Hindlimb muscle (tissue), 1 donor: ENCODE measurements around the gene PPP1R1B. TPM values are rescaled to one million over a fixed set of nuclear protein-coding genes. Genes with fewer than 3 reads are reported as not detected.

Experiments used
- DNase-seq: peaks from one replicate; pipeline ENCODE4 v3.0.0-alpha.2; 2013
- polyA plus RNA-seq: library from polyadenylated mRNA; unstranded; fragments of 120-200 nt; gene quantifications from one replicate; pipeline ENCODE4 v1.2.1, GENCODE V29; 2013; ENCODE audit not compliant: insufficient read length

PPP1R1B gene
- polyA plus RNA-seq, 1 donor: 4.5 TPM

- DNase-seq: no peak
These were observed 6.9 kb downstream of the PPP1R1B start for GRCh38 chr17:39633570-39634183.

DNA sequence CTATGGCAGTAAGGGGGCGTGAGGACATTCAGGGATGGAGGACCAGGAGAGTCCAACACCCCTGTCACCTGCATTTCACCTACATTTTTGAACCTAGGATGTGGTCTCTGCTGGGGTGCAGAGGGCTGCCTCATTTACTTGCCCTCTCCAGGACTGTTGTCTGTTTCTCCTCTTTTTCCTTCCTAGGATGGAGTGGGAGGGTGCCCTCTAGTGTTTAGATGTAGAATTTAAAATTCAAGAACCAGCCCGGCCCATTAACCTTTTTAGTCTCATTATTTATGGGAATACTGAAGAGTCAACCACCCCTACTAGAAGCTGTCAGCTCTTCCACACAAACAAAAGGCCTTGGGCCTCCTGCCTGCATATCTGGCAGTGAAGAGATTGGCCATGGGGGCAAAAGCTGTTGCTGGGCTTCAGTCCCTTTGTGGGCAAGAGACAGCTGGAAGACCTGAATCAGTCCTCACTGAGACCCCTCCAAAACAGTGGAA is 7.7 kb downstream of the PPP1R1B start:
- no peak for DNase-seq

GRCh38 chr17:39635614-39636176 is 8.9 kb downstream of the PPP1R1B start:
- DNase-seq: no peak

- no peak for DNase-seq
These were observed 9.8 kb downstream of the PPP1R1B start for GRCh38 chr17:39636587-39636926.

DNA sequence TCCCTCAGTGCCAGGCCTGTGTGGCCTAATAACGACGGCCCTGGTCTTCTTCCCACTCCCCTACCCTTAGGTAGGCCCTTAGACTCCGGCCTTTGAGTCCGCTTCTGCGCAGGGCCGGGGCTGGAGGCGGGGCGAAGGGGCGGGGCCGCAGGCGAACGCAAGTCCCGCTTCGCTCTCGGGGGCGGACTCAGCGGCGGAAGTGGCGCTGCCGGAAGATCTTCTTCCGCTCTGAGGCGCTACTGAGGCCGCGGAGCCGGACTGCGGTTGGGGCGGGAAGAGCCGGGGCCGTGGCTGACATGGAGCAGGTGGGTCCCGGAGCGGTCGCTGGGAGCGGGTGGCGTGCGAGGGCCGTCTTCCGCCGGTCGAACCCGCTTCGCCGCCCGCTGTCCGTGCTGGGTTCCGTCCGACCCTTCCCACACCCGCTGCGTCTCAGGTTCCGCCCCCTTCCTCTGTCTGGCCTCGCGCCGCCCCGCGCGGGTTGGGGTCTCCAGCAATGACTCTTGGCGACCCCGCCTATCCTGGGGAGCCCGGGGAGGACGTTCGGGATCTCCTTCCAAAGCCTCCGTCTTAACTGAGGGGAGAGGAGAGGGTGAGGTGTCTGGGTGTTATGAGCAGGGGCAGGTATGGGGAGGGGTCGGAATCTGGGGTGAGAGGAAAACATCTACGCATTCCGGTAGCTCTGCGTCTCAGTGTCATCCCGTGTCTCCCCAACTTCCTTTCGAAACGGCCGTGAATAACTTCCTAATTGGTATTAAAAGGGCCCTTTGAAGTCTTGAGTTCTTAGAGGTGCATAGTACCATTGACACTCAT is 10.4 kb downstream of the PPP1R1B start, which contains the start of gene STARD3:
TSS of gene STARD3 (plus strand) at position 218 of the 810 bp plus-strand sequence. CDS start 16,388 bp downstream, outside the sequence.
- peak; percentile 90 for DNase-seq

DNA sequence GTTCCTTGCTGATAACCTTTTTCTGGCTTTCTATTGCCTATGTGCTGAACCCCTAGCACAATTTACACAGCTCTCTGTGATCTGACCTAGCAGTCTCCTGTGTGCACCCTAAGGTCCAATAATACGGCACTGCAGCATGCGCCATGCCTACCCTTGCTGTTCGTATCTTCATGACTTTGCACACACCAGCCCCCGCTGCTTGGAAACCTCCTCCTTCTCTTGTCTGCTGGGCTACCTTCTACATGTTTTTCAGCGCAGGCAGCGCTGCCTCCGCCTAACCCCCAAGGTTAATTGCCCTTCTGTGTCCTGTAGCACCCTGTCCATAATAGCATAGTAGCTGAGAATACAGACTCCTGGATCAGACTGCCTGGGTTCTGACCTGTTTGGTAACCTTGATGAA is 11.6 kb downstream of the PPP1R1B start:
- no peak for DNase-seq

- no peak for DNase-seq
These were observed 12.3 kb downstream of the PPP1R1B start for GRCh38 chr17:39639043-39639442.

GRCh38 chr17:39639566-39640458 is 13.1 kb downstream of the PPP1R1B start:
- DNase-seq: no peak

DNA sequence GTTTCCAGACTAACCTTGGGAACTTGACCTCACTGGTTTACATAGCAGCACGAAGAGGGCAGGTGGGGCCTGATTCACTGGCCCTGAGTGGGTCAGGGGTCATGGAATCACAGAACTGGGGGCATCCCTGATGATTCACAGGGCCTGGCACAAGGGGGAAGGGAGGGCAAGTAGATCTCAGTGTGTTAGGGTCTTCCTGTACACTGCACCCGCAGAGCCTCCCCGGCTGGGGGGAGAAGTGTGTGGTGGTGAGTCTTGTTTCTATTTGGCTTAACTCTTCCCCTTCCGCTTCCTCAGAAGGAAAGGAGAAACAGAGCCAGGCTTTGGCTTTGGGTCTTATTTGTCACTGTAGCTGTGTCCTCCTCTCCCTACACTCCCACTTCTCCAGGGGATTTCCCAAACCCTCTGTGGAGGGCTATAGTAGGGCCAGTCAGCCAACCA is 13.9 kb downstream of the PPP1R1B start:
- DNase-seq: no peak

DNA sequence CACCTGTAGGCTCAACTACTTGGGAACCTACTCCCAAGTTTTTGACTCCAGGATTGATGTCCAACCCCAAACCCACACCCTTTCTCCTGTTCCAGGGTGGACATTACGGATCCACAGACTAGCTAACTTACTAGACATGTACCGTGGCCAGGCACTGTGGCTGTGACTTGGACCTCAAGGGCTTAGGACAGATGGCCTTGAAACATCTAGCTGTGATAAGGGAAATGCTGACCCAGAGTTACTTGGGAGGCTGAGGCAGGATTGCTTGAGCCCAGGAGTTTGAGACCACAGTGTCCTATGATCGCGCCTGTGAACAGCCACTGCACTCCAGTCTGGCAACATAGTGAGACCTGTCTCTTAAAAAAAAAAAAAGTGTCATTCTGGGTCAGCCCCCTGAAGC is 14.3 kb downstream of the PPP1R1B start:
- DNase-seq: no peak

- no peak for DNase-seq
These were observed 15.1 kb downstream of the PPP1R1B start for GRCh38 chr17:39641883-39642282.

- DNase-seq: no peak
These were observed 15.7 kb downstream of the PPP1R1B start for GRCh38 chr17:39642291-39643074.

DNA sequence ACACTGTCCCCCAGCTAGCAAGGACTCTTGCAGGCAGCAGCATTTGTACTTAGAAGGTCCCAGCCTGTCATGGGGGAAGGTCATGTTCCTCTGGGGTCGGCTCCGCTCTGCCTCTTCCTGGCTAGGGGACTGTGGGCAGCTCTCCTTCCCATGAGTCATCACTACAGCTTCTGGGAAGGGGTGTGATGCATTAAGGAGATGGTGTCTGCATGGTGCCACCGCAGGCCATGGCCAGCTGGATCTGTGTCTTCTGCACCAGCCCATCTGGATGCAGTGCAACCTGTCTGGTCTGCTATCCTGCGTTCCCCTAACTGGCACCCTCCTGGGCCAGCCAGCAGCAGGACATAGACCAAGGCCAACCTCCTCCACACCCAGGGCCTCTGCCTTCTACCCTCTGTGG is 16.5 kb downstream of the PPP1R1B start:
- DNase-seq: no peak

- DNase-seq: no peak
These were observed 20.5 kb downstream of the PPP1R1B start for GRCh38 chr17:39647256-39647655.

GRCh38 chr17:39648616-39649366 is 22.0 kb downstream of the PPP1R1B start:
- no peak for DNase-seq

DNA sequence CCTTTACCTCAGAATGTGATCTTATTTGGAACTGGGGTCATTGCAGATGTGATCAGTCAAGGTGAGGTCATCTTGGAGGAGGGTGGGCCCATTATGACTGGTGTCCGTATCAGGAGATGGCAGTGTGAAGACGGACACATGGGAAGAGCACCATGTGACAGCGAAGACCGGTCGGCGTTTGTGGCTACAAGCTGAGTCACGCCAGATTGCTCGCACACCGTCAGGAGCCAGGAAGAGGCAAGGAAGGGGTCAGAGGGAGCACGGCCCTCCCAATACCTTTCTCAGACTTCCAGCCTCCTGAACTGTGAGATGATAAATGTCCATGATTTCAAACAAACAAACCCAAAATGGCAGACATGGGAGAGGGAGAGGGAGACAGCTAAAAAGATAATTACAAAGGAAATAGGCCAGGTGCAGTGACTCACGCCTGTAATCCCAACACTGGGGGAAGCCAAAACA is 23.4 kb downstream of the PPP1R1B start:
- DNase-seq: no peak

DNA sequence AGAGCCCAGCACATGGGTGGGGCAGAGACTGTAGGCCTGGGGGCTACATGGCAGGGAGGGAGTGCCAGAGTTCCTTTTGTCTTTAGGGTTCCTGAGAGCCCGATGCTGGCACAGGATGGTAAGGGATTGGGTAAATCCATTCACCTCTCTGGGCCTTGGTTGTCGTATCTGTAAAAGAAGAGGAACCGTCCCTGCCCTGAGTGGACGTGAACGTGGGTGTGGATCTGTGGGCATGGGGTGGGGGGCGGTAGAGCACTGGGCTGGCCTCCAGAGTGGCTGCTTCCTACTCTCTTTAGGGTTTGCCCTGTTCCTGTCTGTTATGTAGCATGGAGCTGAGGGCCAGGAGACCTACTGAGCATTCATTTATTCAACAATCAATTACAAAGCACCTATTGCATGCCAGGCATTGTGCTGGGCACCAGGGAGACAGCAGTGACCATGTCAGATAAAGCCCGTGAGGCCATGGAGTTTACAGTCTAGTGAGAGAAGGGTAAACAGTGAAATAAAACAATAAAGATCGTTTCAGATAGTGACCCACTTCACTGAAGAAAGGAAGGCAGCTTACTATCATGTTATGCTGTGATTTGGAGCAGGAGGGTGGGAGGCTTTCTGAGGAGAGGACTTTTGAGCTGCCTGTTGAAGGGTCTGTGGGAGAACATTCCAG is 25.3 kb downstream of the PPP1R1B start:
- no peak for DNase-seq

DNA sequence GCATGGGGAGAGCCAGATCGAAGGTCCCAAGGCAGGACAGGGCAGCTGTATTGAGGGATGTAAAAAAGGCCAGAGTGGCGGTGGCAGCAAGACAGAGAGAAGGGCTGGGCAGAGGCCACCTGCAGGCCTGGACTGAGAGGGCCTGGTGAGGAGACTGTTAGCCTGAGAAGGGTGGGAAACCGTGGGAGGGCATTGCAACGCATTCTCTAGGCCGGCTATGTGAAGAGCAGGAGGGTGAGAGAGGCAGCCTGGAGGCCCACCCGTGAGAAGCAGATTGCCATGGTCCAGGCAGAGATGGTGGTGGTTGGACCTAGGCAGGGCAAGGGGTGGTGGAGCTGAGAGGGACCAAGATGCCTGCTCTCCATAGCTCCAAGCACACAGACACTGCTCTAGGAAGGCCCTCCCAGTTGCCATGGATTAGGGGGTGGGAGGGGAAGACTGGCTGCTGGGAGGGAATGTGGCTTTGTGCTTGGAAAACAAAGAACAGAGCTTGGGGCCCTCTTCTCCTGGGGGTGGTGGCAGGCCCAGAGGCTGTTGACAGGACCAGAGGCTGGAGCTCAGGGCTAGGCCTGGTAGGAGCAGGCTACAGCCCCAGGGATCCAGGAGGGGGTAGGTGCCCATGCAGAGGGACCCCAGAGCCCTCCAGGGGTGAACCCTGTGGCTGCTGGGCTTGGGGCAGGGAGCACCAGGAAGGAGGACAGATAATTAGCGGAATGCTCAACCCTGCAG is 26.0 kb downstream of the PPP1R1B start:
- DNase-seq: no peak

DNA sequence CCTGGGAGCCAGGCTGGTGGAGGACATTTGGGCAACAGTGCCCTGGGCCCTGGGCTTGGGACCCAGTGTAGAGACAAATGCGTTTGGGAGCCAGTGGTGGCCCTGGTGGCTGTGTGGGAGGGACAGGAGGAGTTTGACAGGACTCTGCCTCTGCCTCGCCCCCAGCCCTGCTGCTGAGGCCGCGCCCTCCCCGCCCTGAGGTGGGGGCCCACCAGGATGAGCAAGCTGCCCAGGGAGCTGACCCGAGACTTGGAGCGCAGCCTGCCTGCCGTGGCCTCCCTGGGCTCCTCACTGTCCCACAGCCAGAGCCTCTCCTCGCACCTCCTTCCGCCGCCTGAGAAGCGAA is 26.5 kb downstream of the PPP1R1B start:
- no peak for DNase-seq
